ENCODE measurements around the gene SPTB.

GRCh38 chr14:64778104-64778754, 101.5 kb downstream of the SPTB start:
- TF ChIP-seq CTCF (IDR thresholded peaks at IDR 0.05; ENCODE audit: low read depth, low read length, poor library complexity, severe bottlenecking) (no peak), EZH2phosphoT487 (IDR thresholded peaks at IDR 0.05; ENCODE audit: borderline replicate concordance, low read length) (no peak)

Measured in DOHH2 (cell line).